Dendritic cell treated with granulocyte-macrophage colony-stimulating factor and Interleukin-4, amounts not matched to agents 40 ng/mL and 50 ng/mL, for 4 days (primary cell): ENCODE measurements around the gene ALOXE3.
A peak's percentile ranks its signal among the peaks of the same experiment; 100 is the strongest.
"Not testable (repeated sequence)": the region's sequence is repeated elsewhere in the genome, so short reads cannot be mapped to it uniquely, and the experiment has no call there.

Experiments used
- H3K27ac Mint-ChIP-seq: one replicate; pipeline ENCODE4 v1.8.0; 2022; ENCODE audit warnings: mild to moderate bottlenecking, mixed read lengths
- H3K27me3 Mint-ChIP-seq: one replicate; pipeline ENCODE4 v1.8.0; 2022; ENCODE audit warnings: mild to moderate bottlenecking, mixed read lengths
- H3K36me3 Mint-ChIP-seq: one replicate; pipeline ENCODE4 v1.8.0; 2022; ENCODE audit warnings: low read depth, mixed read lengths
- H3K4me1 Mint-ChIP-seq: one replicate; pipeline ENCODE4 v1.8.0; 2022; ENCODE audit warnings: low read depth, mixed read lengths
- H3K4me3 Mint-ChIP-seq: one replicate; pipeline ENCODE4 v1.8.0; 2022; ENCODE audit warnings: mild to moderate bottlenecking, moderate library complexity, mixed read lengths
- H3K9me3 Mint-ChIP-seq: one replicate; pipeline ENCODE4 v1.8.0; 2022; ENCODE audit warnings: mixed read lengths
- intact Hi-C: fragments of 100-400 bp; cut with micrococcal nuclease; formaldehyde crosslinking; loops from one replicate; pipeline ENCODE4 v1.15.0; 2022

Gene ALOXE3

DNA sequence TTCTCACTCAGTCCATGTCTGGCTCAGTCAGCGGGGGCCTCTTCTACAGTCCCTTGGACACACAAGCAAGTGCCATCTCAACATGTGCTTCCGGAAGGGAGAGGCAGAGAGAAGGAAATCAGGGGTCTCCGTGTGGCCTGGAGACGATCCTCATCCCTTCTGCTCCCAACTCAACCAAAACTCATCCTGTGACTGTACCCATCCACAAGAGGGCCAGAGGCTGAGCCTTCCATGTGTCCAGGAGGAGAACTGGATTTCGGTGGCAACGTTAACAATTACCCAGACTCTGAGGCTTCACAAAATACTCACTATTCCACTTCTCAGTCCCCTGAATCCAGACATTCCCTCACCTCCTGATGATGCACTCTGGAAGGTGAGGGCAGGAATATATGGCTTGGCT, 23.0 kb downstream of the ALOXE3 start:
- Mint-ChIP-seq H3K36me3 (no peaks in the 10 kb centered on the region), H3K4me1 (peaks cover 22% of the 10 kb centered on the region), H3K27ac (no peak overlapping the region), H3K27me3 (peaks cover 59% of the 10 kb centered on the region), H3K4me3 (no peak overlapping the region), H3K9me3 (no peaks in the 10 kb centered on the region)
- intact Hi-C loops: no loop called here

DNA sequence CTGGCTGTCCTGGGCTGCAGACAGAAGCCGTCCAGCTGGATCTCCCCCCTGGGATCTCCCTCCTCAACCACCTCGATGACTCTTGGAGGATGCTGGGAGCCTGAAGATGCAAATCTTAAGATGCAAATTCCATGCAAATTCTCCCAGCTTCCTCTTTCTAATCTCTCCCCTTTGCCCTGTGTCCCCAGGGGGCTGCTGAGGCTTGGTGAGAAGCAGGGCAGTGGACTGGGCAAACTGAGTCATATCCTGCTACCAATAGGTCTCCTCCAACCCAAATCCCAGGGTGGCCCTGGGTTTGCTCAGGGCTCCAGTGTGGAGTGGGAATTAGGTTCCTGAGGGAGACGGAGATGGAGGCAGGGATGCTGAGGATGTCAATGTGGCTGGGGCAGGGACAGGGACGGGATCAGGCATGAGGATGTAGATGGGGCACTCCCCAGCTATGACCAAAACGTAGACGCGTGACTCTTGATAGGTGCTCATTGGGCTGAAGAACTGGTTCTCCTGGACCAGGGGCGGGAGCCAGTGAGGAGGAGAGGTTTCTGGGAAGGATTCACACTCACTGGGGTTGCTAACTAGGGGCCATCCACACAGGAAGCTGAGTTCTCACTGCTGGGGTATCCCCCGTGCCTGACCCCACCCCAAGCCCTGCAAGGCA, 27.2 kb downstream of the ALOXE3 start:
- no peak overlapping the region for H3K4me3 Mint-ChIP-seq
- H3K27me3 Mint-ChIP-seq: peaks cover 77% of the 10 kb centered on the region
- H3K9me3 Mint-ChIP-seq: no peaks in the 10 kb centered on the region
- no peak overlapping the region for H3K27ac Mint-ChIP-seq
- intact Hi-C loops: no loop called here
- H3K36me3 Mint-ChIP-seq: no peaks in the 10 kb centered on the region
- peaks cover 23% of the 10 kb centered on the region for H3K4me1 Mint-ChIP-seq

DNA sequence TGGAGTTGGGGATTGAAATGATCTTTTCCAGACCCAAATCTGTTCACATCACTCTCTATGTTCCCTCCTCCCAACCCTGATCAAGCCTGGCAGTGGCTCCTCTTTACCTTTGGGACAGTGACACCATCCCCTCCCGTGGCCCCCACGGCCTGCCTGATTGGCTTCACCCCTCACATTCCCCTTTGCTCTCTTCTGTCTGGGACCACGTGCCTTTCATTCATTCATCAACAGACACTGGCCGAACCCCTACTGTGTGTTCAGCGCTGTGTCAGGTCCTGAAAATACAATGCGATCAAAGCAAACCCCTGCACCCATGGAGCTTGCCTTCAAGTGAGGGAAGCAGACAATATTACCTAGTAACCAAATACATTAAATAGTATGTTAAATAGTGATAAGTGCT, 28.6 kb downstream of the ALOXE3 start:
- Mint-ChIP-seq H3K27me3 (peaks cover 65% of the 10 kb centered on the region), H3K4me3 (no peak overlapping the region), H3K36me3 (no peaks in the 10 kb centered on the region), H3K4me1 (peaks cover 23% of the 10 kb centered on the region), H3K27ac (no peak overlapping the region), H3K9me3 (no peaks in the 10 kb centered on the region)
- intact Hi-C loops: no loop called here

DNA sequence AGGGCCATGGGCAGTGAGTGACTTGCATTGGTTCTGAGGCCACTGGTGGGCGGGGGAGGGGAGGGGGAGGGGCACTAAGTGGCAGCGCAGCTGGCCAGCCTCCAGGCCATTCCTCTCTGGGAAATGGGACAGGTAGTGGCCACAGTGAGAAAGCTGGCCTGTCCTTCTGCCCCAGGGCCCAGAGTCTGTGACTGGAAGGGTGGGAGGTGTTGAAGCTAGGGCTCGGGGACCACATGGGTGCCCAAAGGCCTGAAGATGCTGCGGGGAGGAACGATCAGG, 30.4 kb downstream of the ALOXE3 start:
- intact Hi-C loops: no loop called here
- Mint-ChIP-seq H3K27me3 (peaks cover 62% of the 10 kb centered on the region), H3K36me3 (no peaks in the 10 kb centered on the region), H3K4me3 (no peak overlapping the region), H3K4me1 (peaks cover 17% of the 10 kb centered on the region), H3K27ac (no peak overlapping the region), H3K9me3 (no peaks in the 10 kb centered on the region)

DNA sequence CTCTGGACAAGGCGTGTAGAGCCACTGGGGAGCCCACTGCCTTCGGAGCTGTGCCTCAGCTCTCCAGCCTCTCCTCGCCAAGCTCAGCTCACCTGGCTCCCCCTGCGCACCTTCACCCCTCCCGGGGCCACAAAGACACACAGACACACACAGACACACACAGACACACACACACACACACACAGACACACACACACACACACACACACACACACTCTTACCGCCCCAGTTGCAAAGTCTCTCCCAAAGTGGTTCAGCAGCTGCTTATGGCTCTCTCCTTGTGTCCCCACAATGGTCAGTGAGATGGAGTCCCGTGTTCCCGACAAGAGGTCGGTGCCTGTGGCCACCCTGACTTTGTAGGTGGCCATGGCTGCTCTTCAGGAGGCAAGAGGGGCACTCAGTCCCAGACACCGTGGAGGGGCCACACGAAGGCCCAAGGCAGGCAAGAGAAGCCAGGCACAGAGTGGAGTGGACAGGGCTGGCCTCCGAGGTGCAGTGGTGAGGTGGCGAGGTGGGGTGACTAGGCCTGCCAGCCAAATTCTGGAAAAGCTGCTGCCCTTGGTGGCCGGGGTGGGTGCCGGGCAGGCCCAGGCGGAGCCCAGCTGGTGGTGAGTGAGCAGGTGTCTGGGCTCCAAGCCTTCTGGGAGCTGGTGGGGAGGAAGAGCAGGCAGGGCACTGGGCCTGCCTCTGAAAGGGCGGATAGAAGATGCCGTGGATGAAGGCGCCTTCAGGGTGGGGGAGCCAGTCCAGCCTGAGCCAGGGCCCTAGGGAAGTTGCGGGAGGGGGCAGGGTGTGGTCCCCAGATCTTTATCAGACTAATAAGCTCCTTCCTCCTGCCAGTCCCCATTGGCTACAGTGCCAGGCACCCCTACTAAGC, 31.0 kb downstream of the ALOXE3 start, which contains the start of gene ALOX12B:
Gene ALOX12B (minus strand): TSS at position 642 of the 877 bp plus-strand sequence. CDS start 274 bp downstream, at position 368.
- H3K4me1 Mint-ChIP-seq: peaks cover 17% of the 10 kb centered on the region
- H3K27me3 Mint-ChIP-seq: peaks cover 60% of the 10 kb centered on the region
- no peak within 1 kb of the TSS for H3K27ac Mint-ChIP-seq
- H3K4me3 Mint-ChIP-seq: no peak within 1 kb of the TSS
- intact Hi-C loops: no loop called here
- no peaks in the 10 kb centered on the region for H3K36me3 Mint-ChIP-seq
- no peaks in the 10 kb centered on the region for H3K9me3 Mint-ChIP-seq

DNA sequence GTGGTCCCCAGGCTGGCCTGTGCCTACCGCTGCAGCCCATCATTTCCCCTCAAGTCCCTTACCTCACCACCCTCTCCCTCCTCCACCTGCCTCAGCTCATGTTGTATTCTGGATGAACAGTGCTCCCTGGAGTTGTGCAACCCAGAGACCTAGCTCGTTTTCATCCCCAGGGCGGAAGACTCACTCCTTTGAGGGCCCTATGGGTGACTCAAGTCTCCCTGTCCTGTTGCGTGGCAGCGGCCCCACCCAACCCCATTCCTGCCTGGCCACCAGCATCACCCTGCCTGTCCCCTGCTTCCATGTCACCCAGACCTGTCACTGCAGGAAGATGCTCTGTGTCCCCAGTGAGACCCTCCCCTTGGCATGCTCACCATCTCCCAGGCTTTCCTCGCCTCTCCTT, 34.1 kb downstream of the ALOXE3 start:
- Mint-ChIP-seq H3K27me3 (peaks cover 60% of the 10 kb centered on the region), H3K36me3 (no peaks in the 10 kb centered on the region)
- intact Hi-C loops: no loop called here

DNA sequence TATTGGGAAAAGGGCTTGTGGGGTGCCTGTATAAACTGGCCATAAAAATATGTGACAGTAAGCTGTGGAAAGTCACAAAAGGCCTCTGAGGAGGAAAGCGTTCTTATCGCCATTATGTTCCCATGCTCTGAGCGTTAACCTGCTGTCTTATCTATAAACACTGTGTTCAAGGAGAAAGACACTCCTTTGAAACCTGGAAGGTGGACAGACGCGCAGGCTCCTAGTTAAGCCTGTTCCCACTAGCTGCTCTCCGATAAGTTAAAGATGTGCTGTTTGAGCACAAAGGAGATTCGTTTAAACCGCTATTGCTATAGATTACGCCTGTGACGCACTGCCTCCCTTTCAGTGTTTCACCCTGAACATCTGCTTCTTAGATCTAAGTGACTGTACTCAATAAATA, 36.0 kb downstream of the ALOXE3 start:
- Mint-ChIP-seq H3K4me3 (no peak overlapping the region), H3K27me3 (peaks cover 64% of the 10 kb centered on the region), H3K4me1 (peaks cover 18% of the 10 kb centered on the region), H3K9me3 (no peaks in the 10 kb centered on the region), H3K27ac (no peak overlapping the region), H3K36me3 (no peaks in the 10 kb centered on the region)
- intact Hi-C loops: no loop called here

More for the DNA sequence above, 34.1 kb downstream of the ALOXE3 start:
- H3K4me1 Mint-ChIP-seq: peaks cover 18% of the 10 kb centered on the region
- H3K27ac Mint-ChIP-seq: no peak overlapping the region
- H3K4me3 Mint-ChIP-seq: no peak overlapping the region
- no peaks in the 10 kb centered on the region for H3K9me3 Mint-ChIP-seq

DNA sequence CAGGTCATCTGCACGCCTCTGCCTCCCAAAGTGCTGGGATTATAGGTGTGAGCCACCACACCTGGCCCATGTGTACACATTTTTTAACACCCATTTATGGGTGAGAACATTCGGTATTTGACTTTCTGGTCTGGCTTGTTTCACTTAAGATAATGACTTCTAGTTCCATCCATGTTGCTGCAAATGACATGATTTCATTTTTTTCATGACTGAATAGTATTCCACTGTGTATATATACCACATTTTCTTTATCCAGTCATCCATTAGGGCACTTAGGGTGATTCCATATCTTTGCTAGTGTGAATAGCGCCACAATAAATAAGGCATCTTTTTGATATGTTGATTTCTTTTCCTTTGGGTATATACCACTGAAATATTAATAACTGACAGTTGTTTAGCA, 36.4 kb downstream of the ALOXE3 start:
- H3K4me1 Mint-ChIP-seq: peaks cover 17% of the 10 kb centered on the region
- no peak overlapping the region for H3K27ac Mint-ChIP-seq
- no peaks in the 10 kb centered on the region for H3K36me3 Mint-ChIP-seq
- intact Hi-C loops: no loop called here
- no peaks in the 10 kb centered on the region for H3K9me3 Mint-ChIP-seq
- H3K27me3 Mint-ChIP-seq: peaks cover 67% of the 10 kb centered on the region
- no peak overlapping the region for H3K4me3 Mint-ChIP-seq

DNA sequence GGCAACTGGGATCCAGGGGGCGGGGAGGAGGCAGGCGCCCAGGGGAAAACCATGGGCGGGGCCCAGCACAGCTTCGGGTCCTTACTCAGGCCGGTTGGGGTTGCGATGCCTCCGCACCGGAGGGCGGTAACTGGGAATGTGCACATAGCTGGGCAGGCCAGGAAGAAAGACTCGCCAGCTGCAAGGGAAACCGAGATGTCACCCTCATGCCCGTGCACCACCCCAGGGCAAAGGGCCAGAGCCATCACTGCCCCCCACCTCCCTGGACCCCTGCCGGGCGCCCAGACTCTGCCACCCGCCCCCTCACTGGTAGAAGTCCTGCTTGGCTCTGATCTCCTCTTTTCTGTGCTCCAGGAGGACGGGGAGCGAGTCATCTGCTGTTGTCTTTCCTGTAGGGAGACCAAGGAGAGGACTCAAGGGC, 37.5 kb downstream of the ALOXE3 start:
- no peaks in the 10 kb centered on the region for H3K9me3 Mint-ChIP-seq
- H3K27me3 Mint-ChIP-seq: peaks cover 67% of the 10 kb centered on the region
- no peaks in the 10 kb centered on the region for H3K36me3 Mint-ChIP-seq
- H3K4me3 Mint-ChIP-seq: no peak overlapping the region
- intact Hi-C loops: no loop called here
- H3K4me1 Mint-ChIP-seq: peaks cover 17% of the 10 kb centered on the region
- no peak overlapping the region for H3K27ac Mint-ChIP-seq

DNA sequence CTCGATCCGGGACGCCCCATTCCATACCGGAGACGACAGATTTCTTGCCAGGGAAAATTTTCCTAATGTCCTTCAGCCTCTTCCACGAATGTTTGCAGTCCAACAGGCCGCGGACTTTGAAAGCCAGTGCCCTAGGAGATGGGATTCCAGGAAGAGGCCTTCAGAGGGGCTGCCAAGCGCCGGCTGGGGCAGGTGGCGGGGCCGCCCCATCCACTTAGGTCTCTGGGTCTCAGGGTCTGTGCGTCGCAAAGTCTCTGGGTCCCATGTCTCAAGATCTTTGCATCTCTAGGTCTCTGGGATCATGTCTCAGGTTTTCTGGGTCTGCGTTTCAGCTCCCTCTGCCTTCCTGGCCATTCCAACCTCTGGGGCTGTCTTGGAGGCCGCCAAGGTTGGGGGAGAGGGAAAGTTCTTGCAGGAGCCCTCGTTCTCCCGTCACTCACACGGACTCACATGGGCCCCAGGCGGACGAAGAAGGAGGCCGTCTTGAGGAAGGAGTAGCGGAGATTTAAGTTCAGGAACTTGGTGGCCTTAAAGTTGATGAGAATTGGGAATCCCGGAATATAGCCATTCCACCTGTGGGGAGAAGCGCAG, 38.0 kb downstream of the ALOXE3 start:
- intact Hi-C loops: no loop called here
- Mint-ChIP-seq H3K27me3 (peaks cover 69% of the 10 kb centered on the region), H3K36me3 (no peaks in the 10 kb centered on the region), H3K4me1 (peaks cover 17% of the 10 kb centered on the region), H3K27ac (no peak overlapping the region), H3K4me3 (peak overlapping the region; percentile 72), H3K9me3 (no peaks in the 10 kb centered on the region)

DNA sequence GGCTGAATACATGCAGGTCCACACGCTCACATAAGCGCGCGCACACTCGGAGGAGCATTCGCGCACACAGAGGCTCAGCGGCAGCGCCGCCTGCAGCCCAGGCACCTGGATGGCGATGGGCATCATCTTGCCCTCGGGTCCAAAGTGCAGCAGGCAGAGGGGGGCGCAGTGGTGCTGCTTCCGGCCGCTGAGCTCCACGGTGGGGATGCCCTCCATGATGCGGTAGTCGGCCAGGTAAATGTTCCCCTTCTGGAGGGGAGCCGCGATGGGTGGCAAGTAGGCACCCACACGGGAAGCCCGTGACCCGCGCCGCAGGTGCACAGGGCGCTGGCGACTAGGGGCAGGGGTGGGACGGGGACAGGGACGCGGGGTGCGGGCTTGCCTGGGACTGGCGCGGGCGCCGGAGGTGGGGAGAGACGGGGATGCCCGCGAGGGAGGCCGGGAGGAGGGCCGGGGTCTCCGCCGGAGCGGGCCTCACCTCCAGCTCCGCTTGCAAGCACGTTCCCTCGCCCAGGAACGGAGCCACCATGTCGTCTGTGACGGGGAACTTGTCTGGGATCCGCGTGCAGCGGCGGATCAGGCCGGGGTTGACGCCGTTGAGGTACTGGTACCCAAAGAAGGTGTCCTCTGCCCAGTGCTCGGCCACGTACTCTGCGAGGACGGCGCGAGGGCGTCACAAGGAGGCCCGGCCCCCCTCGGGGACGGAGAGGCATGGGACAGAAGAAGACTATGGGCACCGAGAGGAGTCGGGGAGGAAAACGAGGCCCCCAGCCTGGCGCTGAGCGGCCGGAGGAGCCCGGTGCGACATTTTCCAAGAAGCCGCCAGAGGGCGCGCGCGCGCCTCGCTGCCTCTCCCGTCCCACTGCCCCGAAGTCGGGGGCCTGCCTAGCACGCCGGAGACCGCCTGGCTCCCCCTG, 38.8 kb downstream of the ALOXE3 start:
- H3K27ac Mint-ChIP-seq: no peak overlapping the region
- peaks cover 75% of the 10 kb centered on the region for H3K27me3 Mint-ChIP-seq
- no peaks in the 10 kb centered on the region for H3K36me3 Mint-ChIP-seq
- H3K4me3 Mint-ChIP-seq: peak overlapping the region; percentile 72
- intact Hi-C loops: loop anchor here (1.0 to 5.0 kb wide), 2 partner anchors 19 to 38 kb away; partner anchors contain the start of gene ALOXE3
- no peaks in the 10 kb centered on the region for H3K9me3 Mint-ChIP-seq
- peaks cover 22% of the 10 kb centered on the region for H3K4me1 Mint-ChIP-seq

DNA sequence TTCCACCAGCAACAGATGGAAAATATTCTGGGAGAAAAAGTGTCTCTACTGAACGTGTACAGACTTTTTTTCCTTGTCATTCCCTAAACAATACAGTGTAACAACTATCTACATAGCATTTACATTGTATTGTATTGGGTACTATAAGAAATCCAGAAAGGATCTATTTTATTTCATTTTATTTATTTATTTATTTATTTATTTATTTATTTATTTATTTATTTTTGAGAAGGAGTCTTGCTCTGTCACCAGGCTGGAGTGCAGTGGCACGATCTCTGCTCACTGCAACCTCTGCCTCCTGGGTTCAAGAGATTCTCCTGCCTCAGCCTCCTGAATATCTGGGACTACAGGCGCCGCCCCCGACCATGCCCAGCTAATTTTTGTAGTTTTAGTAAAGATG, 40.4 kb downstream of the ALOXE3 start:
- peaks cover 86% of the 10 kb centered on the region for H3K27me3 Mint-ChIP-seq
- H3K4me1 Mint-ChIP-seq: peaks cover 38% of the 10 kb centered on the region
- not testable (repeated sequence) for H3K4me3 Mint-ChIP-seq, H3K9me3 Mint-ChIP-seq, H3K36me3 Mint-ChIP-seq, H3K27ac Mint-ChIP-seq
- intact Hi-C loops: loop anchor here (5.0 kb wide), 1 partner anchor 39 kb away; the partner anchor contains the start of gene ALOXE3

DNA sequence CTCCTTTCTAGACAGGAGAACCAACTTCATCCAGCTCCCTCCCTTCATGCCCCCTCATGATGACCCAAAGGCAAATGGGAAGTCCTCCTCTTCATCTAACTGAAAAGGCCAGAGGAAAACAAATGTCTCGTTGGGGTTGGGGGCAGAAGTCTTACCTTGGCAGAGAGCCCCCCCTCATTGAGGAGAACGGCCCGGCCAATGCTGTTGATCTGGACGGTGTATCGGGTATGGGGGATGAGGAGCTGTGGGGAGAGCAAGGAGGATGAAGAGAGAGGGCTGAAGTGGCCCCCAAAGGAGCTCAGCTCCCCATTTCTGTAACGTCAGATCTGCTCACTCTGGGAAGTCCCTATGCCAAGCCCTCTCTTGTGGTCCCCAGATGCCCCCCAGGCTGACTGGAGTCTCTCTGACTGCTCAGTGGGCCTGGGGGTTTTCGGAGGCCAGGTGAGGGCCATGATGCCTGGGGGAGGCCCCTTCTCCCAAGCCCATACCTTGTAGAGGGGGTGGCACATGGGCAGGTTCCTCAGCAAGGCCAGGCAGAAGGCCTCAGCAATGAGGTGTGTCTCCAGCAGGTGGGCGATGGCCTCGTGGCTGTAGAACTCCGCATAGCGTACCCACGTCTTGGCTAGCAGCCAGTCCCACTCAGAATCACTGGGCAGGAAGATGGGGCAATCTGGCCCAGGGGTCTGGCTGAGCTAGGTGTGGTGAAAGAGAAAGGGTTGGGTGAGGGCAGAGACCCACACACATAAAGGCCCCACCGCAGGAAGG, 41.6 kb downstream of the ALOXE3 start:
- Mint-ChIP-seq H3K4me3 (no peak overlapping the region), H3K4me1 (peaks cover 49% of the 10 kb centered on the region)
- intact Hi-C loops: loop anchor here (5.0 kb wide), 1 partner anchor 41 kb away; the partner anchor contains the start of gene ALOXE3

More for the DNA sequence above, 41.6 kb downstream of the ALOXE3 start:
- Mint-ChIP-seq H3K36me3 (no peaks in the 10 kb centered on the region), H3K27me3 (peaks cover 94% of the 10 kb centered on the region), H3K27ac (no peak overlapping the region), H3K9me3 (no peaks in the 10 kb centered on the region)
